VCaP (cell line): Measurements from ENCODE around the gene EMP2.
A peak's percentile ranks its signal among the peaks of the same experiment; 100 is the strongest.

Experiments
- H3K27ac ChIP-seq: fragments of 450-650 bp; 2 replicates; pipeline ENCODE4 v1.5.1; 2017
- CTCF ChIP-seq: fragments of 450-650 bp; conservative IDR thresholded peaks from 2 replicates; pipeline ENCODE4 v1.5.1; 2017; ENCODE audit warnings: mild to moderate bottlenecking, moderate library complexity

EMP2 gene

GRCh38 chr16:10620120-10620519 is 39.7 kb upstream of the EMP2 start:
- no peak for TF ChIP-seq CTCF
- H3K27ac ChIP-seq, result no peak overlapping the region

- no peak for TF ChIP-seq CTCF
- H3K27ac ChIP-seq, result no peak overlapping the region
Measured at GRCh38 chr16:10619271-10619849, 39.0 kb upstream of the EMP2 start.

- H3K27ac ChIP-seq, result no peak overlapping the region
Measured at GRCh38 chr16:10618710-10619209, 38.4 kb upstream of the EMP2 start.

GRCh38 chr16:10617662-10618420 is 37.4 kb upstream of the EMP2 start:
- no peak for TF ChIP-seq CTCF
- peak overlapping the region; percentile 66 for H3K27ac ChIP-seq

More at GRCh38 chr16:10618710-10619209, 38.4 kb upstream of the EMP2 start:
- no peak for TF ChIP-seq CTCF

GRCh38 chr16:10616756-10617640 is 36.6 kb upstream of the EMP2 start:
- peak overlapping the region; percentile 66 for H3K27ac ChIP-seq
- peak; percentile 23; the same call in 1 of the 2 replicates for TF ChIP-seq CTCF

- TF ChIP-seq CTCF, result no peak
- peak overlapping the region; percentile 66 for H3K27ac ChIP-seq
Measured at GRCh38 chr16:10616419-10616755, 36.0 kb upstream of the EMP2 start.

- no peak for TF ChIP-seq CTCF
- H3K27ac ChIP-seq, result no peak overlapping the region
Measured at GRCh38 chr16:10614685-10615084, 34.3 kb upstream of the EMP2 start.
